MM.1S (cell line): ENCODE results near the gene TSC22D3.

Experiments
- DNase-seq: peaks from one replicate; pipeline ENCODE4 v3.0.0-alpha.2; 2015
- H2AFZ ChIP-seq: fragments of 300-600 bp; sonication (generic); 2 replicates; pipeline ENCODE4 v1.6.0; 2016; ENCODE audit warnings: antibody characterized with exemption, low read length
- H3F3A ChIP-seq: fragments of 300-600 bp; sonication (generic); 2 replicates; pipeline ENCODE4 v1.6.1; 2016; ENCODE audit warnings: mild to moderate bottlenecking, antibody characterized with exemption, low read length, moderate library complexity, mixed read lengths; ENCODE audit not compliant: insufficient read depth
- H3K27ac ChIP-seq: fragments of 300-600 bp; sonication (generic); 2 replicates; pipeline ENCODE4 v1.5.1; 2016; ENCODE audit warnings: mild to moderate bottlenecking, low read length
- H3K27me3 ChIP-seq: fragments of 300-600 bp; sonication (generic); replicated peaks from 2 replicates; pipeline ENCODE4 v1.6.0; 2016; ENCODE audit warnings: low read length; ENCODE audit not compliant: insufficient read depth
- H3K36me3 ChIP-seq: fragments of 300-600 bp; sonication (generic); replicated peaks from 2 replicates; pipeline ENCODE4 v1.6.1; 2016; ENCODE audit warnings: mild to moderate bottlenecking, low read length, mixed read lengths; ENCODE audit not compliant: insufficient read depth
- H3K4me1 ChIP-seq: fragments of 300-600 bp; sonication (generic); 2 replicates; pipeline ENCODE4 v1.6.1; 2016; ENCODE audit warnings: low read length, mixed read lengths
- H3K4me2 ChIP-seq: fragments of 300-600 bp; sonication (generic); 2 replicates; pipeline ENCODE4 v1.6.0; 2016; ENCODE audit warnings: low read depth, low read length
- H3K4me3 ChIP-seq: fragments of 300-600 bp; sonication (generic); 2 replicates; pipeline ENCODE4 v1.5.1; 2016; ENCODE audit warnings: low read length, mixed read lengths
- H3K79me2 ChIP-seq: fragments of 300-600 bp; sonication (generic); 2 replicates; pipeline ENCODE4 v1.6.1; 2016; ENCODE audit warnings: mixed run types, low read length, mixed read lengths
- H3K9ac ChIP-seq: fragments of 300-600 bp; sonication (generic); 2 replicates; pipeline ENCODE4 v1.6.1; 2016; ENCODE audit warnings: low read length, mixed read lengths
- H3K9me2 ChIP-seq: fragments of 300-600 bp; sonication (generic); replicated peaks from 2 replicates; pipeline ENCODE4 v1.6.1; 2016; ENCODE audit warnings: mild to moderate bottlenecking, low read length, mixed read lengths; ENCODE audit not compliant: insufficient read depth
- H3K9me3 ChIP-seq: fragments of 300-600 bp; sonication (generic); replicated peaks from 2 replicates; pipeline ENCODE4 v1.6.1; 2016; ENCODE audit warnings: mild to moderate bottlenecking, low read length, mixed read lengths; ENCODE audit not compliant: insufficient read depth
- H4K20me1 ChIP-seq: fragments of 300-600 bp; sonication (generic); 2 replicates; pipeline ENCODE4 v1.6.1; 2016; ENCODE audit warnings: mild to moderate bottlenecking, low read length, moderate library complexity, mixed read lengths; ENCODE audit not compliant: insufficient read depth
- EZH2 ChIP-seq: fragments of 300-600 bp; sonication (generic); optimal IDR thresholded peaks from 2 replicates; pipeline ENCODE3; 2017; ENCODE audit warnings: low read depth, mild to moderate bottlenecking, antibody characterized with exemption, low read length, mixed read lengths
- EZH2phosphoT487 ChIP-seq: fragments of 300-600 bp; sonication (generic); IDR thresholded peaks from 2 replicates; pipeline ENCODE4 v1.6.1; 2018; ENCODE audit warnings: antibody characterized with exemption, low read length
- TF ChIP-seq, protein P1 (sequence below): fragments of 300-600 bp; sonication (generic); IDR thresholded peaks from 2 replicates; pipeline ENCODE4 v1.5.1; 2016; ENCODE audit warnings: antibody characterized with exemption, low read length, mixed read lengths

Gene TSC22D3

DNA sequence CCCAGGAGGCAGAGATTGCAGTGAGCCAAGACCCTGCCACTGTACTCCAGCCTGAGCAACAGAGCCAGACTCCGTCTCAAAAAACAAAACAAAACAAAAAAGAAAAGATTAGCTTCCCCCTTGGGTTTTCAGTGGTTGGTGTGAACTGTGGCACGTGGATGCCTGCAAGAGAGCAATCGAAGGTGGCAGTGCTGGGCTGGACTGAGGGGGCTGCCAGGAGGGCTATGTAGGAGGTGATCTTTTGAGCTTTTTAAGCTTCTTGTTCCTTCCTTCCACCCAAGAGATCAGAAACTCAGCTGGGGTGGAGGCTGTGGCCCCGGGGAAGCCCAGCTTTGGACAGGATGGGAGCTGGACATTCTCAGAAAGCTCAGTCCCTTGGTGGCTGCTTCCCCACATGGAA lies 97.7 kb downstream of the TSC22D3 start:
- Histone ChIP-seq H3K27me3 (no peaks in the 10 kb centered on the region), H3K36me3 (no peaks in the 10 kb centered on the region), H3K9me2 (no peaks in the 10 kb centered on the region), H2AFZ (no peak overlapping the region), H4K20me1 (no peaks in the 10 kb centered on the region), H3K9me3 (no peaks in the 10 kb centered on the region), H3K4me1 (peaks cover 34% of the 10 kb centered on the region), H3K4me2 (no peak overlapping the region), H3K9ac (no peak overlapping the region), H3K27ac (no peak overlapping the region), H3K79me2 (peaks cover 12% of the 10 kb centered on the region; the same call in 1 of the 2 replicates), H3K4me3 (no peak overlapping the region), H3F3A (peaks cover 33% of the 10 kb centered on the region)
- TF ChIP-seq, protein P1, sequence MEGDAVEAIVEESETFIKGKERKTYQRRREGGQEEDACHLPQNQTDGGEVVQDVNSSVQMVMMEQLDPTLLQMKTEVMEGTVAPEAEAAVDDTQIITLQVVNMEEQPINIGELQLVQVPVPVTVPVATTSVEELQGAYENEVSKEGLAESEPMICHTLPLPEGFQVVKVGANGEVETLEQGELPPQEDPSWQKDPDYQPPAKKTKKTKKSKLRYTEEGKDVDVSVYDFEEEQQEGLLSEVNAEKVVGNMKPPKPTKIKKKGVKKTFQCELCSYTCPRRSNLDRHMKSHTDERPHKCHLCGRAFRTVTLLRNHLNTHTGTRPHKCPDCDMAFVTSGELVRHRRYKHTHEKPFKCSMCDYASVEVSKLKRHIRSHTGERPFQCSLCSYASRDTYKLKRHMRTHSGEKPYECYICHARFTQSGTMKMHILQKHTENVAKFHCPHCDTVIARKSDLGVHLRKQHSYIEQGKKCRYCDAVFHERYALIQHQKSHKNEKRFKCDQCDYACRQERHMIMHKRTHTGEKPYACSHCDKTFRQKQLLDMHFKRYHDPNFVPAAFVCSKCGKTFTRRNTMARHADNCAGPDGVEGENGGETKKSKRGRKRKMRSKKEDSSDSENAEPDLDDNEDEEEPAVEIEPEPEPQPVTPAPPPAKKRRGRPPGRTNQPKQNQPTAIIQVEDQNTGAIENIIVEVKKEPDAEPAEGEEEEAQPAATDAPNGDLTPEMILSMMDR = no peak
- no peak for TF ChIP-seq EZH2phosphoT487
- TF ChIP-seq EZH2 = no peak
- no peak for DNase-seq

DNA sequence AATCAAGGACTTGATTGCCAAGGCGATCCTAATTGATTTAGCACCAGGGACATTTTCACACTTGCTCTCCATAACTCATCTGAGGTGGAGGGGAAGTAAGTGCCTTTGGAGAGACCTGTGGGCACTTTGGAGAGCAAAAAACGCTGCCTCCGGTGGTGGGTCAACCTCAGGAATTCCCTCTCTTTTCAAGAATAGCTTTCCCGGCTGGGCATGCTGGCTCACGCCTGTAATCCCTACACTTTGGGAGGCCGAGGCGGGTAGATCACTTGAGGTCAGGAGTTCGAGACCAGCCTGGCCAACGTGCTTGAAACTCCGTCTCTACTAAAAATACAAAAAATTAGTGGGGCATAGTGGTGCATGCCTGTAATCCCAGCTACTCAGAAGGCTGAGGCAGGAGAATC lies 98.1 kb downstream of the TSC22D3 start:
- no peaks in the 10 kb centered on the region for H3K9me2 ChIP-seq
- H3K4me2 ChIP-seq = peak overlapping the region; percentile 80
- peak overlapping the region; percentile 98 for H3K27ac ChIP-seq
- peaks cover 33% of the 10 kb centered on the region for H3F3A ChIP-seq
- peak overlapping the region; percentile 79; the same call in 1 of the 2 replicates for H3K4me3 ChIP-seq
- H3K4me1 ChIP-seq = peaks cover 35% of the 10 kb centered on the region
- no peak for DNase-seq
- peaks cover 12% of the 10 kb centered on the region; the same call in 1 of the 2 replicates for H3K79me2 ChIP-seq
- no peak overlapping the region for H2AFZ ChIP-seq
- H3K9me3 ChIP-seq = no peaks in the 10 kb centered on the region
- H3K36me3 ChIP-seq = no peaks in the 10 kb centered on the region
- no peak for TF ChIP-seq EZH2phosphoT487
- TF ChIP-seq, protein P1 = 0 out of 2 replicates have a peak, but pooled peaks have one; percentile 5
- peak overlapping the region; percentile 100 for H3K9ac ChIP-seq
- H3K27me3 ChIP-seq = no peaks in the 10 kb centered on the region
- H4K20me1 ChIP-seq = no peaks in the 10 kb centered on the region

DNA sequence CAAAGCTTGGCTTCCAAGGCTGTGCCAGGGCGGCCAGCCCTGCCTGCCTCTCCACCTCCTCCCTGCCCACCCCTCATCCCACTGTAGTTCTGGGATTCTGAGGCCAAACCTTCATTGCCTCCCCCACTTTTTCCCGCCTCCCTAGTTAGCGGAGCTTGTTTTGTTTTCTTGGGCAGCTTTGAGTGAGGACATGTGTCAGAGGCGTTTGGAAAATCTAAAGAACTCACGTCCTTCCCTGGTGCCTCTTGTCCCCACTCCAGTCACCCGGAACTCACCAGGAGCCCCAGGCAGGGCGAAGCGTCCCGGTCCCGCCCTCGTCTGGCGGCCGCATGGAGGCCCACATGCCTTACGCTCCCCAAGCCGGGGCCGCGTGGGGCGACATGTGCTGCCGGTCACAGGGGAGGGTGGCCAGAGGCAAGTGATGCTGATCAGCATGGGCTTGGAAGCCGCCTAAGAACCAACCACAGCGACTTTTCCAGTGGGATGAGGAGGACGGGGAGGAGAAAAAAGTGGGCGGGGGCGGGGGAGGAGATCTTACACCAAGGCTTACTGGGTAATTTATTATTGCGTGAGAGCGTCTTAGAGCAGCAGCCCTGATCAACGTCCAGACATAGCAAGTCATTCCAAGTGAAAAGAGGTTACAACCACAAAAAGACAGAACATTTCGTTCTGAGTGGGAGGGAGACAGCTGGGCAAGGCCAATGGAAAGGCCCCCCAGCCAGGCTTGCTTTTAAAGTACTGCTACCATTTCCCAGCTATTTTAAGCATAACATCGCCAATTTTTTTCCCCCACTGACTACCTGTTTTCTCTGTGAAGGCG lies 98.8 kb downstream of the TSC22D3 start:
- H3K4me1 ChIP-seq = peaks cover 35% of the 10 kb centered on the region
- peak overlapping the region; percentile 98 for H3K27ac ChIP-seq
- H3K4me3 ChIP-seq = peak overlapping the region; percentile 79
- H3K9ac ChIP-seq = peak overlapping the region; percentile 100
- H3K9me2 ChIP-seq = no peaks in the 10 kb centered on the region
- H3F3A ChIP-seq = peaks cover 33% of the 10 kb centered on the region
- H3K36me3 ChIP-seq = no peaks in the 10 kb centered on the region
- no peaks in the 10 kb centered on the region for H3K9me3 ChIP-seq
- H3K4me2 ChIP-seq = peak overlapping the region; percentile 80
- TF ChIP-seq EZH2 = no peak
- TF ChIP-seq, protein P1 = no peak
- TF ChIP-seq EZH2phosphoT487 = no peak
- H2AFZ ChIP-seq = peak overlapping the region; percentile 63; the same call in 1 of the 2 replicates
- peak; percentile 61 for DNase-seq
- peaks cover 13% of the 10 kb centered on the region; the same call in 1 of the 2 replicates for H3K79me2 ChIP-seq
- H4K20me1 ChIP-seq = no peaks in the 10 kb centered on the region
- no peaks in the 10 kb centered on the region for H3K27me3 ChIP-seq
